ENCODE results near the gene ZNF277. TPM values are rescaled to one million over a fixed set of nuclear protein-coding genes. Genes with fewer than 3 reads are reported as not detected.

ZNF277 gene
- total RNA-seq, 1 experiment from 2014 or later: 11.0 TPM

DNA sequence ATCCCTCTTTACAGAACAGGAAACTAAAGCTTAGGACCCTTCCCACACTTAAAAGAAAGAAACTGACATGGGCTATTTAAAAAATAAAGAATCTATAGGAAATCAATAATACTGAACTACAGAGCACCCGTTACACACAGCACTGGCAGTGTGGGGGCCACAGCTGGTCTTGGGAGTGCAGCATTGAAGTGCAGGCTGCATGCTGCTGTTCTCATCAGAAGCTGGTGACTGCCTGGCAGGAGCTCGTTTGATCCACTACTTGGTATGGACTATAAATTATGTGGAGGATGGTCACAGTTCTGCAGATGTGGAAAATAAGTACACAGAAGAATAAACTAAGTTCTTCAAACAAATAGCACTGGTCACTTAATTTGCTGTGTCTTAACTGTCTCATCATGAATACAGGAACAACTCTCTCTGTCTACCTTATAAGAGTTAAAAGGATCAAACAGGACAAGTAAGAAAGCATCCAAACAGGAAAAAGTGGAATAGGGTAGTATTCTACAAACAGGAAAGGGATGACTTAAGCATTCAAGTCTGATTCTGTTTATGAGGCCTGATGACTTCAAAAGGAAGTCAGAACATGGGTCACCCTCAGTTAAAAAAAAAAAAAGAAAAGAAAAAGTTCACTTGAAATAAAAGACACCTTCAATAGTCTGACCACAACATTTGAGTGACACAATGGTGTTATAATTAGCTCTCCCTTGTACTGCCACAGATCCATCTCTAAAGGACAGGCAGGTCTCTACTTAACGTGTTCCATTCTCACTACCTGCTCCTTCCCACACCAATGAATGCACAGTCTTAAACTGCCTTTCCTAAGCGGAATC, 21.3 kb upstream of the ZNF277 start:
- no peak for DNase-seq (ENCODE audit: low spot score)

DNA sequence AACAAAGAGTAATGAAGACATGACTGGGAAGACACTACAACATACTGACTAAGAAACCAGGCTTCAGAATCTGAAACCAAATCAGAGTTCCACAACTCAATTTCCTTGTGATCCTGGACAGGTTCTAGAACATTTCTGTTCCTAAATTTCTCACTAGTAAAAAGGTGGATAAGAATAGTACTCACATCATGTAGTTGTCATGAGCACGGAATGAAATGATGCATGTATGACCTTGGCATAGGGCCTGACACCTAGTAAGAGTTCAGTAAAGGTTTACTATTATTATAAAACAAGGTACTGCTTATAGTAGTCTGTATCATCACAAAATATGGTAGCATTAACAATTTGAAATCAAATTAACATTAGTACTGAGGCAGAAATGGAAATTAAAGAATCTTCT, 20.2 kb upstream of the ZNF277 start:
- DNase-seq (ENCODE audit: low spot score): no peak

DNA sequence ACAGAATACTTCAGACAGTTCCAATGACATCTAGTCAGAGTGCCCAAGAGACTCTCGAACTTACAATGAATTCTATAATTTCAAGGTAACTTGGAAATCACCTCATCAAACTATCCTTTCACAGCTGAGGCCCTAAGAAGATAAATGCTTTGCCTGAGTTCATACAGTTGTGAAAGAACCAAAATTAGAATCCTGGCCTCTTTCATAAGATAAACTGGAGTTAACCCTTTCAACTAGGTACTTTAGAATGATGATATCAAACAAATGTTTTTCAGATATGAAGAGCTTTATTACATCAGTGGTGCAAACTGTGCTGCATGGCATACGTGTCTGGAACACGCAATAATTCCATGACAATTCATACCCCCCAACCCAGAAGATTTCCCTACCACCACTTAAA, 18.2 kb upstream of the ZNF277 start:
- DNase-seq (ENCODE audit: low spot score): no peak

DNA sequence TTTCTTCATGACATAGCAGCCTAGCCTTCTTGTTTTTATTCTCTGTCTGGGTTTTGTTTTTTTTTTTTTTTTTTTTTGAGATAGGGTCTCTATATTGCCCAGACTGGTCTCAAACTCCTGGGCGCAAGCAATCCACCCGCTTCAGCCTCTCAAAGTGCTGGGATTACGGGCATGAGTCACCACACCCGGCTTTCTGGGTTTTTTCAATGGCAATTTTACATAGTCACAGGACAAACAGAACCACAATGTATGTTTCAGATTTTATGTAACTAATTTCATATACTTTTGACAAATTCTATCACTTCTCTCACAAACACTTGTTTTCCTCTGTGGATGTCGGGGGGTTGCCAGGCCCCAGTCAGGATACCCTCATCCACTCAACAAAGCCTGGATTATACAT, 16.8 kb upstream of the ZNF277 start:
- no peak for DNase-seq (ENCODE audit: low spot score)

DNA sequence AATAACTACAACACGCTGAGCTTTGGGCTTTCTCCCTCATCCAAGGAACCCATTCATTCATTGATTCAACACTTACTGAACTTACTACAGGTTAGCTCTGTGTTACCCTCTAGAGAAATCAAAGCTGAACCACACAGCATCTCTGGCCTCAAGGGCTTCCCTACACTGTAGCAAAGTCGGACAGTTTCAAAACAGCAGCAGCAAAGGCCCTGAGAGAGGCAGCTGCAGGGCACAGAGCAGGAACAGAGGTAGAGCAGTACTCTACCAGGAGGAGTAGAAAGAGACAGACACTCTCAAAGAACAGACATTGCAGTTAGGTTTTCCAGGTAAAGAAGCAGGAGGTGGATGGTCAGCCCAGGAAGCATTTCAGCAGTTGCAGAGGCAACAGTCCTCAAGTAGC, 16.4 kb upstream of the ZNF277 start:
- no peak for DNase-seq (ENCODE audit: low spot score)

DNA sequence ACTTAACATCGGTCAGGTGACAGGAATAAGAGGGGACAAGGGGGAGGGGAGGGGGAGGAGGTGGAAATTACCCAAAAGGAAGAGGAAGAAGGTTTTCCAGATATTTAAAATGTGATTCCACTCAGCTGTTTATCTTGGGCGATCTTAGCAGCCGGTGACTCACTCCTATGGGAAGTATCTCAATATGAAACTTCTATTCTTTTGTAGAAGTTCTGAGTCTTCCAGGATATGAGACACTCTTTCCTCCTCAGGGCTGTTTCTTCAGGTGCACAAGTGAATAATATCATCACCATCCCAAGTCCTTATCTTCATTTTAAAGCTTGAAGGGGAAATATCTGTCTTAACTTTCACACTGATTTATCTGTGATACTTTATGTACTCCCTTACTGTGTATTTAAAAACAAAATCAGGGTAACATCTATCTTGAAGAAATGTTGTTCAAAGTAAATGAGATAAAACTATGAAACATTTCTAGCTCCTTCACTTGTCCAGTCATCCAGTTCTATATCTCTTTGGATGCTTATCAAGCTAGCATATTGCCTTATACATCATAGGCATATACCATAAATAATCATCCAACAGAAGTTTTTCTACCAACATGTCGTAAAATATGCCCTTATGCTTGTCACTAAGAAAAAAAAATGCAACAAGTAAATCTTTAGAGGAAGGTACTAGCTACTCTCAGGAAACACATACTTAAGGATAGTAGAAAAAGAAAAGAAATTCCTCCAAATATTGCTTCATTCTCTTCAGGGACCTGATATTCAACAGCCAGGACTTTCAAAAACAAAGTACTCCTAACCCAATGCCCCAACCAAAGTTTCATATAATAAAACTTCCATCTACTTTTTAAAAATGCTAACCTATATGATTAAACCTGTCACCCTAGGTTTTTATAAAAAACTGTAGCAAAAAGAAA, 14.0 kb upstream of the ZNF277 start:
- no peak for DNase-seq (ENCODE audit: low spot score)

DNA sequence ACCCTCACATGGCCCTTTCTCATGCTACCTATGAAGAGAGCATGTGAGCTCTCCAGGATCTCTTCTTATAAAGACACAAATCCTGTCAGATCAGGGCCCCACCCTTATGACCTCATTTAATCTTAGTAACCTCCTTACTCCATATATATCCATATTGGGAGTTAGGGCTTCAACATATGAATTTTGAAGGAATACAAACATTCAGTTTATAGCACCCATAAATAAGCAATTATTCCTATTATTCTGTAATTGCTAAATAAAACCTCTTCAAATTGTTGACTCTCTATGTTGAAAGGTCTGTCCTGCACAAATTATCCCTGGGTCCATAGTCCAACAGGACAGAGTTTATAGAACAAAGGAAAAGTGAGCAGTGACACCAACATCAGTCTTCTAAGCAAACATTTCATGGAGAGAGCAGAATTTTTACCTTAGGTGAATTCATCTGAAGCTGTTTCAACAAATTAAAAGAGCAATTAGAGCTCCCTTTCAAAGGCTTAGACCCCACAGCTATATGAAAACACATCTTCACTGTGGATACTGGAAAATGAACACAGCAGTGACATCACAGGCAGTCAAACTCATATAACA, 12.5 kb upstream of the ZNF277 start:
- no peak for DNase-seq (ENCODE audit: low spot score)

DNA sequence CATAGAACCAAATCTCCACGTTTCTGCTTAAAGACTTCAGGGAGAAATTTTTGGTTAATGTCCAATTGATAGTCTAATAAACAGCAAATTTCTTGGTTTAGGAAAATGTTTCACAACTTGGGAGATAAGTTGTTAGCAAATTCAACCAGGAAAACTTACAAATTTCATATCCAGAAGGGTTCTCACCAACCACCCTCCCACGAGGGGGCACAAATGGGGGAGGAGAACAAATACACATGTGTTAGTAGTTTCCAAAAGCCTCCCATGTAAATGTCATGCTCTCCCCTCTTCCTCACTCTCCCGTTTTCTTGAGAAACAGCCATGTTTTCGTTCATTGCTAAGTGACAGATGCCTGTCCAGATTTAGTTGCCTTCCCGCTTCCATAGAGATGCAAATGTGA, 10.8 kb upstream of the ZNF277 start:
- no peak for DNase-seq (ENCODE audit: low spot score)

DNA sequence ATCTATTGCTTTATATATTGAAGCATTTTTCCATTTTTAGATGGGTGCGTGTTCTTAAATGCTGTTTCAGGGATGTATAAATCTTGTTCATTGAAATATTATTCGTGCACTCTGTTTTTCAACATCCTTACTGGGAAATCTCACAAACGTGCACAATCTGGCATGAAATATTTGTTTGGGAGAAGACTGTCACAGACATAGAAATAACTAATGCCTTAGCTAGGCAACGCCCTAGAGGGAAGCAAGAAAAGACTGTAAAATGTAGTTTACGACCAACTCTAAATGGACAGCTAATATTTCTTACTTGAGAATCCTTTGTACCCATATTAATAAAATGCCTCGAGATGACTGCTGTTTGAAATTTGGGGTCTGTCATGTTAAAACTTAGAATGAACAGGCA, 9.2 kb upstream of the ZNF277 start:
- no peak for DNase-seq (ENCODE audit: low spot score)

DNA sequence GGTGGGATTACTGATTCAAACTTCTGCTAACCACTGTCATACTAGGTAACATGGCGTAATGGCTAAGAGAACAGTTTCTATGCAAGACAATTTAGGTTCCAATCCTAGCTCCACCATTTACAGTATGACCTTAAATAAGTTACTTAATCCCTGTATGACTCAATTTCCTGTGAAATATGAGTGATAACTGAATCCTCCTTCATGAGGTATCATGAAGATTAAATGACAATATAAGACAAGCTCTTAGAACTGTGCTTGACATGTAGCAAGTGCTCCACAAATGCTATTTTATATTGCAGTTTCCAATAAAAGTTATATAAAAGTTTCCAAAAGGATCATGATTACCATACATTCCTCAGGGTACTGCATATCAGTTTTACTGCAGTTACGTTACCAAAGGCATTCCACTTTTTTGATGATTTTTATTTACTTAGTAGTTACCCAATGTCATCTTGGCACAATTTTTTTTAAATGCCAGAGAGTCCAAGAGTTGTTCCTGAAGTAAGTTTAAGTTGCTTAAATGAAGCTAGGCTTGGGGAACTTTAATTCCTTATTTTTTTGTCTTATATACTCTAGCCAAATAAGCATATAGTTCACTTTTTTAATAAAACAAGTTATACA, 7.3 kb upstream of the ZNF277 start:
- no peak for DNase-seq (ENCODE audit: low spot score)

DNA sequence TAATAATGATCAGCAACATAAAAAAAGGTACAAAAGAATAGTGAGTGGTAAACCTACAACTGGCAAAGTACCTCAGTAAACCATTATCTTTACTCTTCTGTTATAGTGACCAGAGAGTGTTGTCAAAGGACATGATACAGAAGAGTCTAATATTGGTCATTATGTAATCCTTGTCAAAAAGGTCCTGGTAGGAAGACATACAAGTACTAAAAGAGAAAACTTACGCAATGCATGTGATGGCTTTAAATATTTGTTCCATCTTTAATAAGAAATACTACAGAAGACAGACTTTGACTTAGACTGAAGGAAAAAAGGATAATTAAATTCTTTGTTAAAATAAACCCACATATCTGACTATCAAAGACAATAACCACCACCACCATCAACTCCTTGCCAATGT, 6.8 kb upstream of the ZNF277 start:
- DNase-seq (ENCODE audit: low spot score): no peak

DNA sequence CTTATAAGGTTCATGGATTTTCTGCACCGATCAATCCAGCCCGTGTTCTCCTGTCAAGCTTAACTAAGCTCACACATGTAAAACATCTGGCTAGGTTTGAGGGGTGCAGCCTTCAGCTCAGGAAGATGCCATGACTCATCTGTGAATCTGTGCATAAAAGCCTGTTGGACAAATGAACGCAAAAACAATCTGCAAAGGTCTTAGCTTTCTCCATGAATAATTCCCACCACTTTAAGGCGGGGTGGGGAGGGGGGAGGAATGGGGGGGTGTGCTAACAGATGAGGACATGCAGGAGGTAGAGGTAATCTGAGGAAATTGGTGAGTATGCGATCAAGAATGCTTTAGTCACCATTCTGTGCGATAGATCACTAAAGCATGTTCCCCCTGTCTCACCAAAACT, 5.1 kb upstream of the ZNF277 start:
- no peak for DNase-seq (ENCODE audit: low spot score)

DNA sequence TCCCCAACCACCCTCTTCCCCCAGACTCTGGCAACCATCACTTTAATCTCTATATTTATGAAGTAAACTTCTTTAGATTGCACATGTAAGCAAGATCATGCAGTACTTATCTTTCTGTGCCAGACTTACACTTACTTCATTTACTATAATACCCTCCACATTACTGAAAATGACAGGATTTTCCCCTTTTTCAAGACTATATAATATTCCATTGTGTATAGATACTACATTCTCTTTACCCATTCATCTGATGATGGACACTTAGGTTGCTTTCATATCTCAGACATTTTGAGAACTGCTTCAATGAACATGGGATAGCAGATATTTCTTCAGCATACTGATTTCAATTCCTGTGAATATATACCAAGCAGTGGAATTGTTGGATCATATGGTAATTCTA, 4.7 kb upstream of the ZNF277 start:
- no peak for DNase-seq (ENCODE audit: low spot score)

DNA sequence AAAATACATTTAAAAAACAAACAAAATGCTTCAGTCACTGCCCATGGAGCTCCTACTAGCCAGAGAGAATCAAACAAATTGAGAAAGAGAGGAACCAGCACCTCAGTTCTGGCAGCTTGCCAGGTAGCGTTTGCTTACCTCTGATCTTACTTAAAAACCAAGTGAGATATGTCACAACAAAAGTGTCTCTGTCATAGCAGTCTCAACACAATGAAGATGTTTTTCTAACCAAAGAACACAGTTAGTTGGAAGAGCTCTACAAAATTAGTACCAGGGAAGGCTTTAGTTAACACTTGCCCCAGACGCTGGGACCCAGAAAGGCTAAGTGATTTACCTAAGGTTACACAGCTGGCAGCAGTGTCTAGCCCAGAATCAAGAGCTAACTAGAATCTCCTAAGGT, 3.7 kb upstream of the ZNF277 start:
- peak; percentile 54 for DNase-seq (ENCODE audit: low spot score)

DNA sequence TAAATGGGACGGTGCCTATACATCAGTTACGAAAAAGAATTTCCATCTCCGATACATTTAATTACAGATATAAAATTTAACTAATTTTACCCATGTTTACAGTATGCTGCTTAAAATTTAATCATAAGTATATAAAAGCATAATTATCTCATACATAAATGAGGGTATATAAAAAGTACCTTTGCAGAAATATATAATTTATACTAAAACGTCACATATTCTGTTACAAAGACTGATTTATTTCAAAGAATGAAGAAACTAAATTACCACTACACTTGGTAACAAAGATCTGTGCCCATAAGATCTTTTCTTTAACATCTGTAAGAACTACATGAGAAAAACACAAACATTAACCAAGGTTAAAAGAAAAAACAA, 3.1 kb upstream of the ZNF277 start:
- no peak for DNase-seq (ENCODE audit: low spot score)

DNA sequence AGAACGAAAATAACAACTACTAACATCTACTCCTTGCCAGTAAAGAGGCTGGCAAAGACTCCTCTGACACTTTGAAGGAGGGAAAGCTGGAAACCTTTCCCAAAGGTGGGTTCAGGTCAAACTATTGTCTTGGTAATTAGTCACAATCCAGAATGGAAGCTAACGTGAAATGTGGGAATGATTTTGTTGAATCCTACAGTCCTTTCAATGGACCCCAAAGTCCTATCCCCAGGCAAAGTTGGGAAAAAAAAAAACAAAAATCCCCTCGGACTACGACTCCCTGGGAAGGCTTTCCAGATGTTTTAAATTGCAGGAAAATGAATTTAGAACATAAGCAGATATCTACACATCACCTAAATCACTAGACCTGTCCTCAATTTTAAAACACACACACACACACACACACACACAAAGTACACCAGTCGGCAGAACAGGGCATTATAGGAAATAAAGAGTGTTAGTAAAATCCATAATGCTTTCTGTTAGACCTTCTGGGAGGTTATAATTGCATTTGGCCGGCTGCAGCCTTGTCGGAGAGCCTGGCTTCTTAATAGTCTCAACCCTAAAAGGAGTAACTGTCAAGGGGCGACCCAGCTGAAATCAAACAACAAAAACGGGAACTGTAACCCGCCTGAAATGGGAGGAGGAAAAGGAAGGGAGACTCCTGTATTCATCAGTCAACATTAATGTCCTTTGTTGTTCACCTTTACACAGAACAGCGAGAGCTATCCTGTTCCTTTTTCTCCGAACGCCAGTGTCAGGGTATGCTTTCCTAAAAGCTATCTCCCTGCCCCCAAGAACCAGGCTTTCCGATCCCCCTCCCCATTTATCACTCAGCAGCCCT, 1.8 kb upstream of the ZNF277 start:
- peak; percentile 45 for DNase-seq (ENCODE audit: low spot score)

DNA sequence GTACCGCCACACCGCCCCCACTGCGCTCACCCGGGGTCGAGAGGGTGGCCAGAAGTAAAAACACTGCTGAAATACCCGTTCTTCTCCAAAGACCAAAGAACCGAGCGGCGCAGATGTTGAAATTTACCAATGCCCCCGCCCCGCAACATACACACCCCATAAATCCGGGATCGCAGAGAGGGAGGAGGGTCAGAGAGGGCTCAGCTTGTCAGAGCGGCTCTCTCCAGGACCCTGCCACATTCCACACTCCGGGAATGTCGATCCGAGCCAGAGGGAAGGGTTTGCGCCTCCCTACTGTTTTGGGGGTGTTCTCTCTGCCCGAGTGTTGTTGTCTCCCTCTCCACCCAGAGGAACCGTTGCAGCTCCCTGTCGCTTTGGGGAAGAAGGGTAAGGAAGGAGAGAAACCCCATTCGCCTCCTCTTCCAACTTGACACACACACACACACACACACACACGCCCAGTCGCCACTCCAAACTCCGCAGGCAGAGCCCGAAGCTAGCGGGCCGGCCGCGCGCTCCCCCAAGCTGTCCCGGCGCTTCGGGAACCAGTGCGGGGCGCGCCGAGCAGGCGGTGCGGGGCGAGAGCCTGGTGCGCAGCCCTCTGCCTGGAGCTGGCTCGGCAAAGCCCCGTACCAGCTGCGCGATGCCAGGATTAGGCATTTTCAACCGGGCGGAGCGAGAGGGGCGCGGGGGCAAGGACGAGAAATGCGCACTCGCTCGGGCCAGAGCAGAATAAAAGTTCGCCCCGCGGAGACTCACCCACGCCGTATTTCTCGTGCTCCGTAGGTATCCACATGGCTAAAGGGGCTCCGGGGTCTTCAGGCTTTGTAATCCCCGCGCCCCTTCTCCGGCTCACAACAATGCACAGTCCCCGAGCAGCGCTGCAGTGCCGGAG, 905 bp upstream of the ZNF277 start:
- peak; percentile 54 for DNase-seq (ENCODE audit: low spot score)

DNA sequence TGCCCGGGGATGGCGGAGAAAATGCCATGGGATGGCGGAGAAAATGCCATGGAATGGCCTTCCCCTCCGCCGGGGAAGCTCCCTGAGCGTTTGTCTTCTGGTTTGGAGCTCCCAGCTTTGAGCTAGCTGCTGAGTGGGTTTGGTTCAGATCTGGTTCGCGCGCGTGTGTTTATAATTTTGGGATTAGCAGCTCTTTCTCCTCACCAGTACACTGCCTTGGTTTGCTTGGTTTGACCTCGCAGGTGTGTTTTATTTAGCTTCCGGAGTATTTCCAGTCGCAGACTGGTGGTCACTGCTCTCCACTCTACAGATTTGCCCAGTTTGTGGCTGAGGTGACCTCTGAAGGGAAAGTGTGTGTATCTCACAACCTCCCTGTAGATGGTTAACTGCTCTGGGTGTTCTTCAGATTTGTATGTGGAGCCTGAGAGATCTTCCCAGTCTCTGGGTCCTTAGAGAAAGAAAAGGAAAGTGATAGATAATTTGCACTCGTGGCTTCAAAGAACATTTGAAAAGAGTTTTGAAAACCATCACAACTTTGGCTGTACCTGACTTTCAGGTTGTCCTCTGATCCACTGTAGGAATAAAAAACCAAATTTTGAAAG, 597 bp downstream of the ZNF277 start:
- DNase-seq (ENCODE audit: low spot score): peak; percentile 59

DNA sequence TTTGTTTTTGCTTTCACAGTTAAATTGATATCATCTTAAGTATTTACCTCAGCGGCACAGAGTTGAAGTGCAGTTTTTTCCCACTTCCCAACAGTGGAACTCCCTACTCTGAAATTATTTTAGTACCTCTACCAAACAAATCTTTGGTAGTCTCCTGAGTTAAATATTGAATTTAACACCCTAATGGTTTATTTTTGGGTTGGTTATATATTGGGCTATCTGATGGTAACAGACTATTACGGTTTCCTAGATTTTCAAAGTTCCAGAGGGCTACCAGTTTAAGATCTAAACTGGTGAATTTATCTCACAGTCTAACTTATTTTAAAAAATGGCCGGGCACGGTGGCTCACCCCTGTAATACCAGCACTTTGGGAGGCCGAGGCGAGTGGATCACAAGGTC, 1.3 kb downstream of the ZNF277 start:
- DNase-seq (ENCODE audit: low spot score): no peak
